Measurements from ENCODE around the gene PHRF1.

Gene PHRF1

GRCh38 chr11:635945-636510 lies 59.8 kb downstream of the PHRF1 start:
- Histone ChIP-seq H3K4me3 (replicated peaks; ENCODE audit: low read depth, low read length) (no peak overlapping the region), H3K36me3 (ENCODE audit: control insufficient read depth, insufficient read depth, low read length) (no peaks in the 10 kb centered on the region), H3K27me3 (replicated peaks; ENCODE audit: control insufficient read depth, insufficient read depth, low read length) (no peaks in the 10 kb centered on the region; the same call in none of the 2 replicates)
- TF ChIP-seq CTCF (IDR thresholded peaks at IDR 0.05; ENCODE audit: insufficient read depth, low read length, poor library complexity, severe bottlenecking) = no peak
- no peak for DNase-seq (ENCODE audit: extremely low read depth, insufficient read length)

GRCh38 chr11:636511-637332 lies 60.5 kb downstream of the PHRF1 start, which contains the start of gene DRD4:
Gene DRD4 (plus strand): TSS chr11:637269. CDS start chr11:637305, 36 bp downstream.
- no peak for TF ChIP-seq CTCF (IDR thresholded peaks at IDR 0.05; ENCODE audit: insufficient read depth, low read length, poor library complexity, severe bottlenecking)
- H3K36me3 ChIP-seq (ENCODE audit: control insufficient read depth, insufficient read depth, low read length) = no peaks in the 10 kb centered on the region
- no peak for DNase-seq (ENCODE audit: extremely low read depth, insufficient read length)
- no peak within 1 kb of the TSS for H3K4me3 ChIP-seq (replicated peaks; ENCODE audit: low read depth, low read length)
- H3K27me3 ChIP-seq (replicated peaks; ENCODE audit: control insufficient read depth, insufficient read depth, low read length) = no peaks in the 10 kb centered on the region; the same call in none of the 2 replicates

GRCh38 chr11:637333-637592 lies 61.0 kb downstream of the PHRF1 start:
- Histone ChIP-seq H3K4me3 (replicated peaks; ENCODE audit: low read depth, low read length) (no peak overlapping the region), H3K36me3 (ENCODE audit: control insufficient read depth, insufficient read depth, low read length) (no peaks in the 10 kb centered on the region), H3K27me3 (replicated peaks; ENCODE audit: control insufficient read depth, insufficient read depth, low read length) (no peaks in the 10 kb centered on the region; the same call in none of the 2 replicates)
- no peak for DNase-seq (ENCODE audit: extremely low read depth, insufficient read length)
- no peak for TF ChIP-seq CTCF (IDR thresholded peaks at IDR 0.05; ENCODE audit: insufficient read depth, low read length, poor library complexity, severe bottlenecking)

- no peak for DNase-seq (ENCODE audit: extremely low read depth, insufficient read length)
- Histone ChIP-seq H3K4me3 (replicated peaks; ENCODE audit: low read depth, low read length) (no peak overlapping the region), H3K27me3 (replicated peaks; ENCODE audit: control insufficient read depth, insufficient read depth, low read length) (no peaks in the 10 kb centered on the region; the same call in none of the 2 replicates), H3K36me3 (ENCODE audit: control insufficient read depth, insufficient read depth, low read length) (no peaks in the 10 kb centered on the region)
- no peak for TF ChIP-seq CTCF (IDR thresholded peaks at IDR 0.05; ENCODE audit: insufficient read depth, low read length, poor library complexity, severe bottlenecking)
Observed at GRCh38 chr11:637593-638521, 61.6 kb downstream of the PHRF1 start.

- H3K4me3 ChIP-seq (replicated peaks; ENCODE audit: low read depth, low read length) = no peak overlapping the region
- no peak for TF ChIP-seq CTCF (IDR thresholded peaks at IDR 0.05; ENCODE audit: insufficient read depth, low read length, poor library complexity, severe bottlenecking)
Observed at GRCh38 chr11:638631-639331, 62.5 kb downstream of the PHRF1 start.

More at GRCh38 chr11:638631-639331, 62.5 kb downstream of the PHRF1 start:
- peaks cover under 1% of the 10 kb centered on the region; the same call in 1 of the 2 replicates for H3K36me3 ChIP-seq (ENCODE audit: control insufficient read depth, insufficient read depth, low read length)
- DNase-seq (ENCODE audit: extremely low read depth, insufficient read length) = no peak
- no peaks in the 10 kb centered on the region; the same call in none of the 2 replicates for H3K27me3 ChIP-seq (replicated peaks; ENCODE audit: control insufficient read depth, insufficient read depth, low read length)
